ENCODE measurements around the gene TADA3.

Gene TADA3

DNA sequence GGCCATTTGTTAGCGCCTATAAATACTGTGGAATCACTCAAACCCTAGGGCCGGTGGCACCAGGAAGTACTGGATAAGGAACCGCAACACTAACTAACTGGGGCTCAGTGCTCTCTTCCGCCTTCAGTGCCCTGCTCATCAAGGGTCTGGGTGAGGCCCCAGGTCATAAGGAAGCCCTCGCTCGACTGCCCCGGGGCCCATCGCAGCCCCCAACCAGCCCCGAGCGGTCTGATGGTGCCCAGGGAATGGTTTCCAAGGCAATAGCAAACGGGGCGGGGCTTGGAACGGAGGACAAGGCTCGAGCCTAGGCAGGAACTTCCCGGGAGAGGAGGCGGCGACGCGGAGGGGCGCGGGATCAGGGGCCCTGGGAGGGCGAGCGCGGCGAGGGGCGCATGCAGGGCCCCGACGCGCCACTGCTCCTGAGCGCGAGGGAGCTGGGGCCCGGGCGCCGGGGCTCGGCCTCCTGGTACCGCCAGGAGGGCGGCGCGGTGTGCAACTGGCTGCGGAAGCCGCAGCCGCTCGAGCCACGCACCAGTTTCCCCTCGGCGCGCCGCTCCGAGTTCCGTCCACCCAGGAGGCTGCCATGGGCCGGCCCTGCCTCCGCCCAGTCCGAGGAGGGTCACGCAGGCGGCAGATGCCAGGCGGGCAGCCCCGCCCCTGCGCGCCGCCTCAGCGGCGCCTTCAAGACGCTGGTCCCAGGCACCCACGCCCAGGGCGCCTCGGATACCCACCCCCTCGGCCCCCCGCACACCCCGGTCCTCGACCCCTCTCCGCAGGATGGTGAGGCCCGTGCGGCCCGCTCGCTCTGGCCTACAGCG lies 17.6 kb upstream of the TADA3 start, which contains the start of gene TTLL3:
Gene TTLL3 (plus strand): TSS at position 648 of the 818 bp plus-strand sequence. CDS start 400 bp downstream, outside the sequence.
- DNase-seq (ENCODE audit: low read depth in 2 of 2): peak in 1 of 2 donors; percentile 11

DNA sequence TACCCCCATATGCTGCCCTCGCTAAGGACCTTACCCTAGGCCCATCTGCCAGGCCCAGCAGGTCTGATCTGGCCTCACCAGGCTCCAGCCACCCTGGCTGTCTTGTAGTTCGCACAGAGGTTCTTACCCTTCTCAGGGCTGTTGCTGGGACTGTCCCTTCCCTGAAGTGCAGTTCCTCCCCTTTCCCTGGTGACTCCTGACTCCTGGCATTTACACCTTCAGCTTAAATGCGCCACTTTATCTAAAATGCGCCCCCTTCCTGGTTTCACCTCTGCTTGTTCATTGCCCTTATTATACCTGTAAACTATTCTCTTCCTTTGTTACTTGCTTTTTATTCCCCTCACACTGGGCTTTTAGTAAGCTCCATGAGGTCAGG lies 17.0 kb upstream of the TADA3 start:
- DNase-seq (ENCODE audit: low read depth in 2 of 2): no peak

- DNase-seq (ENCODE audit: low read depth in 2 of 2): no peak
Observed at GRCh38 chr3:9808345-9809037, 16.2 kb upstream of the TADA3 start.

DNA sequence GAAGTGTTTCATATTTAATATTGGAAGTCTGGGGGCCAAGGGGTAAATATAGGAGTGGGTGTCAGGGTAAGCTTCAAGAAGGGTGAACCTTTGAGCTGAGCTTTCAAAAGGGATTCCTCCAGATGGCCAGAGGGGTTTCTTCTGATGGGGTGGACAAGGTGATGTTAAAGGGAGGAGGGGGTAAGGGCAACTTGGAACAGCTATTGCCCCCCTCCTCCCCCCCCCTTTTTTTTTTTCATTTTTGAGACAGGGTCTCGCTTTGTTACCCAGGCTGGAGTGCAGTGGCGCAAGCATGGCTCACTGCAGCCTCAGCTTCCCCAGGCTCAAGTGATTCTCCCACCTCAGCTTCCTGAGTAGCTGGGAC lies 15.7 kb upstream of the TADA3 start:
- no peak for DNase-seq (ENCODE audit: low read depth in 2 of 2)

DNA sequence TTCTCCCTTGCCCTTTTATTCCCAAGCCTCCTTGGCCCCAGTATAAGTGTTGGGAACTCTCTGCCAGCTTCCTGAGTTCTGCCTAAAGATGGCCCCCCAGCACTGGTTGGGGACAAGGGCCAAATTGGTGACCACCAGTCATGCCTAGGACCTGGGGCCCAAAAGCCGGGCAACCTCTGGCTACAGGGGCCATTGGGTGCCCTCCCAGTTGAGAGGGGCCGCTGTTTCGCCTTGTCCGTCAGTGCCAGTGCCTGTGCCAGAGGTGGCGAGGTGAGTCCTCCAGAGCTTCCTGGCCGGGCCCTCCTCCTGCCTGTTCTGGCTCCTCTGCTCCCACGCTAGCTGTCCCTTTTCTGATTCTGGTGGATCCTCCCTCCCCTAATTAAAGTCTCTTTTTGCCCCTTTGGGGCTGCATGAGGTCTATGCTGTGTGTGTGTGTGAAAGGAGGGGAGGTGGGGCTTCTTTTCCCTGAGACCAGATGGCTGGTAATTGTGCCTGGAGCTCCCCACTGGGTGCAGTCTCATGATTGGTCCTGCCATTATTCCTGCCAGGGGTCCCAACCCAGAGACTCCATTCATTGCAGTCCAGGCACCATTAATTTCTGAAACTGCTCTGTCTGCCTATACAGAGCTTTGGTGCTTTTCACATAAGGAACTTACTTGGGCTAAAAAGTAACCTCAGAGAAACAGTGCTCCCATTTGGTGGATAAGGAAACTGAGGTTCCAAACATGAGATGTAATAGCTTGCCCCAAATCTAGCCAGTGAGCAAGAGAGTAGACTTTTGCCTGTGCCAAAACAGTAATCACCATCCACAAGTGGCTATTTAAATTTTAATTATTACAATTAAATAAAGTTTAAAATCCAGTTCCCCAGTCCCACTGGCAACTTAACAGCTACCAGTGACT lies 14.7 kb upstream of the TADA3 start:
- no peak for DNase-seq (ENCODE audit: low read depth in 2 of 2)

- no peak for DNase-seq (ENCODE audit: low read depth in 2 of 2)
Observed at GRCh38 chr3:9806137-9806536, 13.9 kb upstream of the TADA3 start.

GRCh38 chr3:9804996-9805395 lies 12.7 kb upstream of the TADA3 start:
- DNase-seq (ENCODE audit: low read depth in 2 of 2): no peak

GRCh38 chr3:9803494-9803893 lies 11.2 kb upstream of the TADA3 start:
- DNase-seq (ENCODE audit: low read depth in 2 of 2): no peak

DNA sequence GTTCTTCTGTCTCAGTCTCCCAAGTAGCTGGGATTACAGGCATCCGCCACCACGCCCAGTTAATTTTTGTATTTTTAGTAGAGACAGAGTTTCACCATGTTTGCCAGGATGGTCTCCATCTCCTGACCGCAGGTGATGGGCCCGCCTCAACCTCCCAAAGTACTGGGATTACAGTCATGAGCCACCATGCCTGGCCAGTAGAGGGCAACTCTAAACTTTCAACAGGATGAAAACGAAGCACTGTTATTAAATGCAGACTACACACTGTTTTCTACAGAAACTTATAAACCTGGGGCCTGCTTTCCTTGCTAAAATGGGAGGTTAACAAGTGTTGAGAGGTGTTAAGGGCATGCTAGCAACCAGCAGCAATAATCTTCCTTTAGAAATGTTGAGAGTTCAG lies 8.3 kb upstream of the TADA3 start:
- no peak for DNase-seq (ENCODE audit: low read depth in 2 of 2)

DNA sequence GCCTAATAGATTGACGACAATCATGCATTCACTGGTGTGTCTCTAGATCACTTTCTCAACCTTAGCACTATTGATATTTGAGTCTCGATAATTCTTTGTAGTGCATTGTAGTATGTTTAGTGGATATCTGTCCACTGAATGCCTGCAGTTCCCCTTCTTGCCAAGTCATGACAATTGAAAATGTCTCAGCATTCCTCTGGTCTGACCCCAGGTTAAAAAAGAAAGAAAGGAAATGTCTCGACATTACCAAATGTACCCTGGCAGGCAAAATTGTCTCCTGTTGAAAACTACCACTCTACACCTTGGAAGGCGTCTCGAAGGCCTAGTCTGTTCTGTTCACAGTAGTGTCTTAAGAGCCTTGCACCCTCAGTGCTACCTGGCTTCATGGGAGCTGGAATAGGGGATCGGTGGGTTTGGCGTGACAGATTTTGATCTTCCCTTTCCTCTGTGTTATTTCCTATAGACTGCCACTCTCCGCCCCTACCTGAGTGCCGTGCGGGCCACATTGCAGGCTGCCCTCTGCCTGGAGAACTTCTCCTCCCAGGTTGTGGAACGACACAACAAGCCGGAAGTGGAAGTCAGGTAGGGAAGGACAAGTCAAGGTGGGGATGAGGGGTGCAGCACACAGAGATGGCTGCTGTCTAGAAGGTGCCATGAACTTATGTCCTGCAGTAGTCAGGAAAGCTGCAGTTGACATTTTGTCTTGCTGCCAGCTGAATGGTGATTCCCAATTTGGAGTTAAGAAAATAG lies 5.1 kb upstream of the TADA3 start:
- DNase-seq (ENCODE audit: low read depth in 2 of 2): no peak

GRCh38 chr3:9795207-9795606 lies 2.9 kb upstream of the TADA3 start:
- no peak for DNase-seq (ENCODE audit: low read depth in 2 of 2)

- no peak for DNase-seq (ENCODE audit: low read depth in 2 of 2)
Observed at GRCh38 chr3:9794400-9794799, 2.1 kb upstream of the TADA3 start.

DNA sequence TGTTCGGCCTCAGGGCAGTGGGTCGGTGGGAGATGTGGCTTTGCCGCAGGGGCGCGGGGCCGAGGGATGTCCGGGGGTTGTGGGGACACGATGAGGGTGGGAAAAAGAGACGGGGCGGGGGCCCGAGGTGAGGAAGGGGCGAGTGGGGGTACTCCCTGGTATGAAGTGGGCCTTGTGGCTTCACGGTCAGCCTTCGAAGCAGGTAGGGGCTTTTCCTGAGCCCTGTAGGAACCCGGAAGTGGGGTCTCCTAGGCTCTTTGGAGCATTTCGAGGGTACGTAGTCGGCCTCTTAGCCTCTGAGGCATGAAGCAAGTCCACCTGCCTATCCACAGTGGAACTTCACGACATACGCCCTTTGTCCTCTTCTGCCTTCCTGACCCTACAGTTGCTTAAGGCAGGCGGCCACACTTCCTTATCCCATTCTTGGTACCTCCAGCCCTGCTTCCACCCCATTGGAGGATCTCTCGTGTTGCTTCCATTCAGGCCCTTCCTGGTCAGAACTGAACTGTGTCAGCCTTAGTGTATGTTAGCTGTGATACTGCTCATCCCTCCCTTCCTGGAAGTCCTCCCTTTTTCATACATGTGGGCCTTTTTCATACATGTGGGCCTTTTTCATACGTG lies 998 bp upstream of the TADA3 start:
- no peak for DNase-seq (ENCODE audit: low read depth in 2 of 2)

- no peak for DNase-seq (ENCODE audit: low read depth in 2 of 2)
Observed at GRCh38 chr3:9791790-9792404, 376 bp downstream of the TADA3 start.

DNA sequence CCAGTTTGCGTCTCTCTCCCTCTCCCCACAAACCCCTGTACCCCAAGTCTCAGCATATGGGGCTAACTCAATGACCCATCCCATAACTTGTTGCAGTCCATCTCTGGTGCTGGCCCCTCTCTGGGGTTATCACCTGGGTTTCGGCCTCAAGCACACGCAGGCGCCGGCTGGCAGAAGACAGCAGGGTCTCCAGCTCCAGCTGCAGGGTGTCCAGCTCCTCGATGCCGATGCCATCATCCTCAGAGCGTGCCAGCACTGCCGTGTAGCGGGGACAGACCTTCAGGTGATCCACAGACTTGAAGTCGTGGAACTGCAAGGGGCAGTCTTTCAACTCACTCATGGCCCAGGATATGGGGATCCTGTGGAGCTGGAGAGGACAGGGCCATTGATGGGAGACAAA lies 1.1 kb downstream of the TADA3 start:
- DNase-seq (ENCODE audit: low read depth in 2 of 2): no peak

DNA sequence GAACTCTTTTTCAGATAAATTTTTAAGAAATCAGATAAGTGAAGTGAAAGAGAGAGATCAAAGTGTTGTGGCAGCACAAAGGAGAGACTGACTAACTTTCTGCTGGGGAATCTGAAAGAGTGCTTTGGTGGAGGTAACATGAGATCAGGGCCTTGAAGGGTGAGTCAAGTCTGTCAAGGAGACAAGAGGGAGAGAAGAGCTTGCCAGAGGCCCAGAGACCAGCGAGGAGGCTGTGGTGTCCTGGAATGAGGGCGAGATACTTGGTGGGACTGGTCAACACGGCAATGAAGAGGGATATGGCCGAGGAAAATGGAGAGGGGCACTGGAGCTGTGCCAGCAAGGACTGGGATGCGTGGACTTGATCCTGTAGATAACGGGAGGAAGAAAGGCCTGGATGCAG lies 4.6 kb downstream of the TADA3 start:
- DNase-seq (ENCODE audit: low read depth in 2 of 2): no peak

DNA sequence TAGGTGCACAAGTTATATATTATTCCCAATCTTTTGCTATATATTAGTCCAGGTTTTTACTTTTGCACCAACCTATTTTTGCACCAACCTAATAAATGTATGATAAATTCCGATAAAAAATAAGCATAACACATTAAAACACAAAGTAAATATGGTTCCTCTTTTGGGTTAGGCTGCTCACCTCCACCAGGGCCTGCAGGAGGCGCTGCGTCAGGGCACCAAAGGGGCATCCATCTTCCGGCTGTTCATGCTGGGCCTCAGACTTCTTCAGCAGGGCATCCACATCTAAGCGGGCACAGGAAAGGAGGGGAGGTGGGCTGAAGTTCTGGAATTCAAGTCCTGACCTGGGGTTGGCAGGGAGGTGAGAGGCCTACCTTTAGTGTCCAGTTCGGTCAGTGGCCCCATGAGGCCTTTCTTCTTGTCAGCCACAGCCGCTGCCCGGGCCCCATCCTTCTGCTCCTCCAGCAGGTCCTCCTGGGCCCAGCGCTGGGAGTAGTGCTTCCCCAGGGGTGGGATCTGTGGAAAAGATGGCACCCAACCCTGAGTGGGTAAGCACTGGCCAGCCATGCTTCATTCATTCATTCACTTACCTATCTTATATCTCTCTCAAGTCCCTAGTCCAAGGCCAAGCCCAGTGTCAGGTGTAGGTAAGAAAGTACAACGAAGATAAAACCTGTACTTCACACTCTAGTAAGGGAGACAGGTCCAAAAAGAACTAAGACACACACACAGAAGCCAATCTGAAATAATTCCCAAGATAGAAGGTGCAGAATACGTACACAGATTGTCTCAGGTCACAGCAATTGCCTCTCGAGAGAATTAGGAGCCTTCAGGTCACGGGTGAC lies 5.2 kb downstream of the TADA3 start:
- no peak for DNase-seq (ENCODE audit: low read depth in 2 of 2)

DNA sequence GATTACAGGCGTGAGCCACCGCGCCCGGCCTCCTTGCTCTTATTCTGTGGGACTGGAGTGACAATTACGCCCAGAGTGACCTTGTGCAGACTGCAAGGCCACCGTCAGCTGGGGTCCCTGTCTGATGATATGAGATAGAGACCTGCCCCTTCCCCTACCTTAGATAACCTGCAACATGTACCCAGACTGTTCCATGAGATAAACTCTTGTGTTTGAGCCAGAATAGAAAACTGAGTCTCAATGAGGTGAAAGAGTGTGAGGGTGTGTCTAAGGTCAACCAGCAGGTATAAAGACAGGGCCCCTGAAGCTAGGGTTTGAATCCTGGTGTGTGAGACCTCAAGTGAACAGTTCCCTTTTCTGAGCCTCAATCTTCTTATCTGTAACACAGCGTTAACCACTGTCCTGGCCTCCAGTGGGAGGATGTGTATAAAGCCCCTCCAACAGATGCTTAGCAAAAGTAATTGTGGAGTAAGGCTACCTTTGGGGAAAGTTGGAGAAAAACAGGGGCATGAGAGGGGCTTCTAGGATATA lies 6.0 kb downstream of the TADA3 start:
- DNase-seq (ENCODE audit: low read depth in 2 of 2): no peak

DNA sequence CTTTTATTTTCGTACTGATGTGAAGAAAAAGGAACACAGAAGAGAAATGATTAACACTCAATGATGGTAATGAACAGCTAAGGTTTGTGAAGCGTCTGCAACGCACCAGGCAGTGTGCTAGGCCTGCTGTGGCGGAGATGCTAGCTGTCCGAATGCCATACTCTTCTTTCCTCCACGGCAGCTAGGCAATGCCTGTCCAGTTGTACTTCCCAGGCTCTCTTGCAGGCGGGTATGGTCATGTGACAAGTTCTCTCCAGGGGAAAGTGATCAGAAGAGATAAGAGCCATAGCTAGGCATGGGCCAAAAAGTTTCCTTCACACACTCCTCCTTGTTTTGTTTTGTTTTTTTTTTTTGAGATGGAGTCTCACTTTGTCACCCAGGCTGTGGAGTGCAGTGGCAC lies 6.7 kb downstream of the TADA3 start:
- no peak for DNase-seq (ENCODE audit: low read depth in 2 of 2)

DNA sequence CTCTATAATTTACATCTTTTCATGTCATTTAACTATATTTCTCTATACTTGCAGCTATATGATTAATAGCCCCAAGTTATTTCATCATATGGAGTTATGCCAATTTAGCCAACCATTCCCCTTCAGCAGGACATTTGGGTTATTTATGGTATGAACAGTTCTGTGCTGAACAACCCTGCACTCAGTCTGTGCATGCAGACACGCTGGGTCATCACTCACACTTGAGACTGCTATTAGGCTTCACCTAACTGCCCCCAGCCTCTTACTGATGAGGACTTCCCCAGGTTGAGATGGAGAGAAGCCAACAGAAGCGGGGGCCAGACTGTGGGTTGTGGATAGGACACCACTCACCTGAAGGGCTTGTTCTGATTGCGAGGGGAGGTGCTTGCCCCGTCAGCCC lies 7.3 kb downstream of the TADA3 start:
- no peak for DNase-seq (ENCODE audit: low read depth in 2 of 2)

Measured in stimulated activated CD8-positive, alpha-beta memory T cell treated with anti-CD3 and anti-CD28 coated beads, Interleukin-15, amount 100 ng/mL, for 4 hours (primary cell).